ENCODE measurements around the gene PSRC1.

Gene PSRC1

GRCh38 chr1:109282952-109283747 lies at the start of gene PSRC1:
Gene PSRC1, minus strand, starts transcription at chr1:109283145.
- Histone ChIP-seq H3F3A (ENCODE audit: low read depth) (no peaks in the 10 kb centered on the region), H3K79me2 (ENCODE audit: insufficient read depth, low read length) (peaks cover 35% of the 10 kb centered on the region), H3K9ac (ENCODE audit: low read depth, low read length, poor library complexity, severe bottlenecking) (peak within 1 kb of the TSS; percentile 92), H3K9me3 (ENCODE audit: insufficient read depth, low read depth, low read length) (no peaks in the 10 kb centered on the region), H3K36me3 (ENCODE audit: insufficient read depth, low read length) (no peaks in the 10 kb centered on the region), H2AFZ (ENCODE audit: low read length) (peak within 1 kb of the TSS; percentile 80), H3K27me3 (ENCODE audit: insufficient read depth, low read length, poor library complexity, severe bottlenecking) (no peaks in the 10 kb centered on the region), H4K20me1 (ENCODE audit: insufficient read depth, low read length, poor library complexity, severe bottlenecking) (no peaks in the 10 kb centered on the region), H3K4me3 (ENCODE audit: low read length, poor library complexity, severe bottlenecking) (peak within 1 kb of the TSS; percentile 86), H3K4me2 (ENCODE audit: low read depth, low read length, poor library complexity, severe bottlenecking) (peak within 1 kb of the TSS; percentile 94), H3K9me2 (replicated peaks; ENCODE audit: low read depth, low read length) (no peaks in the 10 kb centered on the region), H3K4me1 (ENCODE audit: insufficient read depth, low read length, poor library complexity, severe bottlenecking) (peaks cover 38% of the 10 kb centered on the region)
- TF ChIP-seq EZH2phosphoT487 (IDR thresholded peaks at IDR 0.05; ENCODE audit: borderline replicate concordance) (no peak), CTCF (conservative IDR thresholded peaks at IDR 0.05; ENCODE audit: low read length) (peak; percentile 48)

GRCh38 chr1:109331113-109331512 lies 48.2 kb upstream of the PSRC1 start:
- Histone ChIP-seq H3K9me2 (replicated peaks; ENCODE audit: low read depth, low read length) (no peaks in the 10 kb centered on the region), H3K9ac (ENCODE audit: low read depth, low read length, poor library complexity, severe bottlenecking) (no peak overlapping the region), H3K27me3 (ENCODE audit: insufficient read depth, low read length, poor library complexity, severe bottlenecking) (no peaks in the 10 kb centered on the region), H3K36me3 (ENCODE audit: insufficient read depth, low read length) (peaks cover 71% of the 10 kb centered on the region; the same call in 1 of the 2 replicates), H3K4me3 (ENCODE audit: low read length, poor library complexity, severe bottlenecking) (no peak overlapping the region), H3K4me1 (ENCODE audit: insufficient read depth, low read length, poor library complexity, severe bottlenecking) (no peaks in the 10 kb centered on the region), H3F3A (ENCODE audit: low read depth) (no peaks in the 10 kb centered on the region), H3K4me2 (ENCODE audit: low read depth, low read length, poor library complexity, severe bottlenecking) (no peak overlapping the region), H3K9me3 (ENCODE audit: insufficient read depth, low read depth, low read length) (peaks cover 11% of the 10 kb centered on the region), H2AFZ (ENCODE audit: low read length) (no peak overlapping the region), H3K79me2 (ENCODE audit: insufficient read depth, low read length) (no peaks in the 10 kb centered on the region), H4K20me1 (ENCODE audit: insufficient read depth, low read length, poor library complexity, severe bottlenecking) (no peaks in the 10 kb centered on the region)
- TF ChIP-seq EZH2phosphoT487 (IDR thresholded peaks at IDR 0.05; ENCODE audit: borderline replicate concordance) (no peak), CTCF (conservative IDR thresholded peaks at IDR 0.05; ENCODE audit: low read length) (no peak)

GRCh38 chr1:109327285-109327684 lies 44.3 kb upstream of the PSRC1 start:
- Histone ChIP-seq H3K4me3 (ENCODE audit: low read length, poor library complexity, severe bottlenecking) (no peak overlapping the region), H3K27me3 (ENCODE audit: insufficient read depth, low read length, poor library complexity, severe bottlenecking) (no peaks in the 10 kb centered on the region), H3K36me3 (ENCODE audit: insufficient read depth, low read length) (peaks cover 65% of the 10 kb centered on the region; the same call in 1 of the 2 replicates), H3K4me2 (ENCODE audit: low read depth, low read length, poor library complexity, severe bottlenecking) (no peak overlapping the region), H3K9me3 (ENCODE audit: insufficient read depth, low read depth, low read length) (peaks cover 11% of the 10 kb centered on the region), H2AFZ (ENCODE audit: low read length) (no peak overlapping the region), H3K4me1 (ENCODE audit: insufficient read depth, low read length, poor library complexity, severe bottlenecking) (no peaks in the 10 kb centered on the region), H3K9ac (ENCODE audit: low read depth, low read length, poor library complexity, severe bottlenecking) (no peak overlapping the region), H4K20me1 (ENCODE audit: insufficient read depth, low read length, poor library complexity, severe bottlenecking) (no peaks in the 10 kb centered on the region), H3F3A (ENCODE audit: low read depth) (no peaks in the 10 kb centered on the region), H3K79me2 (ENCODE audit: insufficient read depth, low read length) (no peaks in the 10 kb centered on the region), H3K9me2 (replicated peaks; ENCODE audit: low read depth, low read length) (no peaks in the 10 kb centered on the region)
- TF ChIP-seq CTCF (conservative IDR thresholded peaks at IDR 0.05; ENCODE audit: low read length) = no peak
- no peak for TF ChIP-seq EZH2phosphoT487 (IDR thresholded peaks at IDR 0.05; ENCODE audit: borderline replicate concordance)
